NCI-H510A treated with DMSO at 0.1 percent for 48 hours (cell line): ENCODE data around the gene MYH13.
"Not testable (repeated sequence)": the region's sequence is repeated elsewhere in the genome, so short reads cannot be mapped to it uniquely, and the experiment has no call there.

Experiments used
- DNase-seq: peaks from one replicate; lab custom pipeline; 2025; lab: John Stamatoyannopoulos, UW

MYH13 gene

DNA sequence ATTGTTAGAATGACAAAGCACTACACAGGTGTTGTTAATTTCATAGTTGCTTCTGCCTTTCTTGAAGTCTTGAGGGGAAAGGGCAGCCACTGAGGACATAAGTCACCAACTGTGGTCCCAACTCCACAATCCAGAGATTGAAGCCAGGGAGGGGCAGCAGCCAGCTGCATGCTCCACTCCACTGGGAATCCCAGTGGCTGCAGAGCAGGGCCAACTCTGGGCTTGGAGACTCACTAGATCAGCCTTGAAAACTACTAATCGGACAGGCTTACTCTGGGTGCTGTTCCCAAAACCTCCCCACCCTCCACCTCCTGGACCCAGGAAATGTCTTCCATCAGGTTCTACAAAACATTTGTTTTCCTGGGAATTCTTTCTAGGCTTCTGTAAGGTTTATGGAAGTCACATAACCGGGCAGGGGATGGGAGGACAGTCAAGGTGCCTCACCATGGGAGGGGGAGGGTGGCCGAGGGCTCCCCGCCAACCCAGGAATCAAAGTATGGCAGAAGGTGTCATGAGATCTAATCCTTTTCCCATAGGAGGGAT is 68.0 kb downstream of the MYH13 start:
- no peak for DNase-seq

DNA sequence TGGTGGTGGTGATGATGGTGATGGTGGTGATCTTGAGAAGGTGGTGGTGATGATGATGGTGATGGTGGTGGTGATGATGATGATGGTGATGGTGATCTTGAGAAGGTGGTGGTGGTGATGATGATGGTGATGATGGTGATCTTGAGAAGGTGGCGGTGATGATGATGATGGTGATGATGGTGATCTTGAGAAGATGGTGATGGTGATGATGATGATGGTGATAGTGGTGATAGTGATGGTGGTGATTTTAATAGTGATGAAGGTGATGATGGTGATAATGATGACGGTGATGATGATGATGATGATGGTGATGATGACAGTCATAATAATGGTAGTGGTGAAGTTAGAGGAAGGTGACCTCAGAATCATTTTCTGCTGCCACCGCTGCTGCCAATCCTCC is 75.1 kb downstream of the MYH13 start:
- no peak for DNase-seq

DNA sequence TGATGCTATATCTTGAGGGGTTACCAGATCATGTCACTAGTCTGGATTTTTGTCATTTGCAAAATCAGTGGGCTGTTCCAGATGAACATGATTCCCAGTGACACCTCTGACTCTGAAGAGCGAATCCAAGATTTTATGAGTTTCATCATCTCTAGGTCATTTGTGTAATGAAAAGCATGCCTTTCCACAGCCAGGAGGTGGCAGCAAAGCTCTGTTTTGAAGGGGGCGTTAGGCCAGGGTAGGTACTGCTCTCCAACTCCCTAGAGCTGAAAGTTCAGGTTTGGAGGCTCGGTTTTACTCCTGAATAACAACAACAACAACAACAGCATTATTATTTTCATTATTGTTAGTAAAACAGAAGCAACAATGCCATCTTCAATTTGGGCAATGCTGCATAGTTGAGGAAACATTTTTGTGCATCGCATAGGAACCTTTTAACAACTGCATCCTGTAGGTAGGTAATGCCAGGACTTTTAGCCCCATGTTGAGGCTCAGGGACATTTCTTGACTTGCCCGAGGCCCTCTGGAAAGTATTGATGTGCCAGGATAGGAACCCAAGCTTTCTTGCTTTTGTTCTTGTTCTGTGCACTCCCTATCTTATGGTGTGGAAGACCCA is 77.0 kb downstream of the MYH13 start:
- DNase-seq: no peak

DNA sequence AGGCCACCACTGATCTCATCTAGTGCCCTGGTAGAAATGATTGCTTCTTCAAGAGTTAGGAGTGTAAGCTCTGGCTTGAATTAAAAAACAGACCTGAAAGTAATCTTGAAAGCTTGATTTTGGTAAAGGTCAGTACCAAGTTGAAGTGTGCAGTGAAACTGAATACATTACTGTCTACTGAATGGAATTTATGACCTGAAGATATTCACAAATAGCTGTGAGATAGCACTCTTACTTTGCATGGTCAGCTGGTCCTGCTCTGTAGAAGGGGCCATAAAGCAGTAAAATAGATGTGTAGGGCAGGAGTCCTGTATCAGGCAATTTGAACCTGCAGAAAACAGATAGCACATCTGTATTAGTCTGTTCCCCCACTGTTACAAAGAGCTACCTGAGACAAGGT is 78.6 kb downstream of the MYH13 start:
- DNase-seq: no peak

DNA sequence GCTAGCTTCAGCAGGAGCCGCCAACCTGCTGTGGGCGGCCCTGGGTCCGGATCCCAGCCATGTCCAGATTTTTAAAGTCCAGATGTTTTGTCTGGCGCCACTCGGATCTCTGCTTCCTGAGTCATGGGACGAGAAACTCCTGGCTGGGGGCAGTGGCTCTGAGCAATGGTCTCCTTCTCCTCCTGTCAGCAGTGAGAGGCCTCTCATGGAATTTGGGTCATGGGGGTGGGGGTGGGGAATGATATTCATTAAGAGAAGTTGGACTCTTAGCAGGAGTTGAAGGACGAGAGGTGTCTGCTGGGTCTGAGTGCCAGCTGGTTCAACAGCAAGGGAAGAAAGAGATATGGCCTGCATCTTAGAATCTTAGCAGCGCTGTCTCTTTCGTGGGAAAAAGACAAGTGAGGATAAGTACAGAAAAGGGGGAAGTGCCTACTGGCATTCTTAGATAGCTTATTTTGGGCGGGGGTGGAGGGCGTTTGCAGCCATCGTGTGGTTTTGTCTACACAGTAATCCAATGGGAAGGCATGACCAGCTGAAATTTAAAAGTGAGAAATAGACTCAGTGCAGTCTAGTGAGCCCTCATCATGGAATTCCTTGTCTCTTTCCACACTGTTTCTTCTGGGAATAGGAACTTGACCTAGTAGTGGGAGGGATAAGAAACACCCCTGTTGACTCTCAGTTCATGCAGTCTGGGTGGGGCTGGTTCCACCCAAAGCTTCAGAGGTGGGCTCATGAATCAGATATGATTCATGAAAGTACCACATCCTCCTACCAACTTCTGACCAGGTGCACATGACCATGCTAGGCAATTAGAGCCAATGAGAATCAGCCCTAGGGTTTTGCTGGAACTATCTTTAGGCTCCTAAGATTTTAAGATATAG is 80.5 kb downstream of the MYH13 start:
- DNase-seq: no peak

DNA sequence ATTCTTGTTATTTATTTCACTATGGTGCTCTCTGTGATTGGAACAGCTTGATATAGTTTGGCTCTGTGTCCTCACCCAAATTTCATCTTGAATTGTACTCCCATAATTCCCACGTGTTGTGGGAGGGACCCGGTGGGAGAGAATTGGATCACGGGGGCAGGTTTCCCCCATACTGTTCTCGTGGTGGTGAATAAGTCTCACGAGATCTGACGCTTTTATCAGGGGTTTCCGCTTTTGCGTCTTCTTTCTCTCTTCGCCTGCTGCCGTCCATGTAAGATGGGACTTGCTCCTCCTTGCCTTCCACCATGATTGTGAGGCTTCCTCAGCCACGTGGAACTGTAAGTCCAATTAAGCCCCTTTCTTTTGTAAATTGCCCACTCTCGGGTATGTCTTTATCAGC is 81.2 kb downstream of the MYH13 start:
- DNase-seq: not testable (repeated sequence)

DNA sequence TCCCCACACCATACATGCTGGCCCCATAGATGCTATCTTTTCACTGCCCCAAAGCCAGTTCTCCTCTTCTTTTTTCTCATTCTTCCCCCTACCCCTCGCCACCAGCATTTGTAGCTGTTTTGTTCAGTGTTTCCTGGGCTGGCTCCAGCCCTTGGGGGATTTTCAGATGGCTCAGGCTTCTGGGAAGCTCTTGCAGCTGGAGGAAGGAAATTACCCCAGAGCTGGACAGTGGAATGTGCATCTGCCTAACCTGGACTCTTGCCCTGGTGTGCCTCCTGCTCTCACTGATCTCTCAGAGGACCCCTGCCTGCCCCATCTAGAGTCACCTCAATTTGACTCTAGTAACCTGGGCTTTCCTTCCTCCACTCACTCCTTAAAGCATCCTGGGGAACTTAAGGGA is 82.8 kb downstream of the MYH13 start:
- no peak for DNase-seq

DNA sequence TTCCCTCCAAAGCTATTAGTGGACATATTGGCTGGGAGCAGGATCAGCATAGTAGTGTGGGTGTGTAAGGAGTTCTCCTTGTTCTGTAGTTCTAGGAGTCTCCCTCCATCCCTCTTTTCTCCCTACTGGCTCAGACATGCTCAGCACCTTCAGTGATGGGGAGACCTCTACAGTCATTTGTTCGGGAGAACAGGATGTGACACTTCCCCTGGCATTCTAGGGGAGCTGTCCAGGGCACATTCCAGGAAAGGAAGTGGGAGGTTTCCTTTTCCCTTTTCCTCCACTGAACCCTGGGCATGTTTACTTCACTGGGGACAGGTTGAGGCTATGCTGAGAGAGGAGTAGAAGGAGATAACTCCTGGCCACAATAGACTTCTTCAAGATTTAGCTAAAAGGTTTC is 86.5 kb downstream of the MYH13 start:
- DNase-seq: no peak

DNA sequence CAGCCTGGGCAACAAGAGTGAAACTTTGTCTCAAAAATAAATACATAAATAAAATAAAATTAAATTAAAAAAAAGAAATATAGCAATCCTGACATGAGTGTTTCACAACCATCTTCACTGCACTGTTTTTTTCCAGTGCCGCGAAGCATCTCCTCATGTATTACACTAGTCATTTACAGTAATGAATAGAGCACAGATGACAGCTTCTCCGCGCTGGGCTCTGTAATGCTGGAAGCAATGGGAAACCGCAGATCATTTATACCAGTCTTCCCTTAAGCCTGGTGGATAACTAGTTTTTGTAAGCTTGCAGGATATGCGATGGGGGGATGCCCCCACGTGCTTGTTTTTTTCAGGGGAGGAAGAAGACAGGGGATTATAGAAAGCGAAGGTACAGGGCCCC is 86.9 kb downstream of the MYH13 start:
- no peak for DNase-seq

DNA sequence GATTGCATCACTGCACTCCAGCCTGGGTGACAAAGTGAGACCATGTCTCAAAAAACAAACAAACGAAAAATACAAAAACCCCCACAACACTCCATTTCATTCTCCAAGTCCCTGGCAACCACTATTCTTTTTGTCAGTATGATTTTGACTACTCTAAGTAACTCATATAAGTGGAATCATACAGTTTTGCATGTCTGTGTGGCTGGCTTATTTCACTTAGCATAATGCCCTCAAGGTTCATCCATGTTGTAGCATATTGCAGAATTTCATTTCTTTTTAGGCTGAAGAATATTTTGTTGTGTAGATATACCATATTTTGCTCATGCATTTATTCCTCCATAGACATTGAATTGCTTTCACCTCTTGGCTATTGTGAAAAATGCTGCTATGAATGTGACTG is 92.7 kb downstream of the MYH13 start:
- DNase-seq: no peak

DNA sequence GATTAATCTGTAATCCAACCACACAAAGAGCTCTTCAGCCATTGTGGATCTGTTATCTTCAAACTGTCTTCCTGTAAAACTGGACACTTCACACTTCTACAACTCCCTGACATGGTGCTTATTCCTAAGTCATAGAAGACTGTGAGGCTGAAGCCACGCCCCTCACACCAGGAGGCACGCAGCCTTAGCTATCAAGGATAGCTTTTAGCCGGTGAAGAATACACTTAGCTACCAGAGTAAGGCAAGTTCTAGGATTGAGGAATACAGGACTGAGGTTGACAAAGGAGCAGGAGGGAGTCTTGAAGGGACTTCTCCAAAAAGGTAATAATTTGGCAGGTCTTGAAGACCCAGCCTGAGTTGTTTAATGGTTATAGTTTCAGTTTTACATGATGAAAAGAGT is 94.6 kb downstream of the MYH13 start:
- no peak for DNase-seq

DNA sequence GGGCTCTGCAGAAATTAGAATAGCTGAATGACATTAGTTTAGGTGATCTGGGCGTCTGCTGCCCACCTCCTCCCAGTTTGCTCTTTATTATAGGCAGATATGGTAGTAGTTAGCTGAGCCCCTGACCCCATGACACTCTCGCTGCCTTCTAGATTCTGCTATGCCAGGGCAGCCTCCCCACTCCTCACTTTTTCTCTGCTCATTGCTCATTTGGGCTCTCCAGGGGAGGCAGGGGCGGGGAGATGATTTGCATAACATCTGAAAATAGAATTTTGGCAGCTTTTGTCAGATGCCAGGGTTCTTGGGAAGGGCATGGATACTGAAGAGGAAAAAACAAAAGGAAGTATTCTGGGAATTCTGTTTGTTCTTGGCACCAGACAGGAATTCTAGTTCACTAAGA is 96.4 kb downstream of the MYH13 start:
- DNase-seq: no peak

DNA sequence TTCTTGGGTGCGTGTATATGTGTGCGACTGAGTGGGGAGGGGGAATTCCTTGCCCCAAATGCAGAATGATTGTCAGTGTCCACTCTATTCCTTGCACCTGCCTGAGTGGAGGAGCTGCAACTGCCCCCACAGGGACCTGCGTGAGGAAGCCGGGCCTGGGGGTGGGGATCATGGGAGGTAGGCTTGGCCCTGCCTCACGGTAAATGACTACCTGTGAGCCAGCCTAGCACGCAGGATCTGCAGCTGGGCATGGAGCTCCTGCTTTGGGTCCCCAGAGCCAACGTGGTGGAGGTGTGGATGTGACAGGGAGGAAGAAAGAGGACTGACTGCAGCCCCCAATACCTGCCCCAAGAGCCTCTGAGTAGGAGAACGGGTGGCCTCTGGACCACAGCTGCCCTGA is 97.4 kb downstream of the MYH13 start:
- no peak for DNase-seq

DNA sequence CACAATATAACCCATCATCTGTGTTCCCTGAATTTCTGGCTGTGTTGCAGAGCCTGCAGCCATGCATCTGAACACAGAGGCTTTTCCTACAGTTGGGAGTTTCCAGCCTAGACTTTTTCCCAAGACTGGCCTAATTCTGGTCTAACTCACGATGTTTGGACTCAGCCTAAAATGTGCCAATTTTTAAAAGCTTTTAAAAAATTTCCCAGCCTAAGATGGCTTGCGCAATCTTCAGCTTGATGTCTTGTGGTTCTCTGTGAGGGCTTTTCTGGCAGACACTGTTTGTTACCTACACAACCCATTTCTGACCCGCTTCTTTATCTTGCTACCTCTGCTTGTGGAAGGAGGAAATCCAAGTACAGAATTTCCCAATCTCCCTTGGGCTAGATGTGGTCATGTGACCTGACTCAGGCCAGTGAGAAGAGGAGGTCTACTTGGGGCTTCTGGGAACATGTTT is 101.7 kb downstream of the MYH13 start:
- no peak for DNase-seq

DNA sequence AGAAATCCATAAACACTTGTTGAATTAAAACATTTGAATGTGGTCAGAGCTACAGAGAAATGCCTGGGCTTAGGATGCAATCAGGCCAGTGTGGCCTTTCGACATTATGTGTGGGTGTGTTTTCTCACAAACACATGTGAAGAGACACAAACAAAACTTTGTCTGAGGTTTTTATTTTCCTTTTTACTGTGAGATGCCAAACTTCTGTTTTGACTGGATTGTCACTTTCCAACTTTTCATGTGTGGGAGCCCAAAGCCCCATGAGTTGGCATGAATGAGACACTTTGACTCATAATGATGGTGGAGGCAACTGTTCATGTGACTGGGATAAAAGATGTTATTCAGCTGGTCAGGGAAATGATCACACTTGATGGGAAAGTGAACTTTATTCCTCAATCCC is 102.5 kb downstream of the MYH13 start:
- no peak for DNase-seq

DNA sequence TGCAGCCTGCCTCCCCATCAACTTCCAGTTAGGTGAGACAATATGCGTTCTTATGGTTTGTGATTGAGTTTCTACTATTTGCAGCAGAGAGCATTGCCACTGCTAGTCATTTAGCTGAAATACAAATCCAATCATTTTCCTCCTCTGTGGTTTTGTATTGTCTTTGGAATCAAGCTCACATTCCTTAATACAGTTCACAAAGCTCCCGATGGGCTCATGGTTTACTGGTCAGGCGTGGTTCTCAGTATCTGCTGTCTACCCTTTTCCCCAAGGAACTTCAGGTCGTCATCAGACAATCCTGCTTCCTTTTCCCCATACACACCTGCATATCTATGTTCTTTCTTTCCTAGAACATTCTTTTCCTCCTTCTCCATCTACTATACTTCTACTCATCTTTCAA is 104.8 kb downstream of the MYH13 start:
- DNase-seq: no peak

DNA sequence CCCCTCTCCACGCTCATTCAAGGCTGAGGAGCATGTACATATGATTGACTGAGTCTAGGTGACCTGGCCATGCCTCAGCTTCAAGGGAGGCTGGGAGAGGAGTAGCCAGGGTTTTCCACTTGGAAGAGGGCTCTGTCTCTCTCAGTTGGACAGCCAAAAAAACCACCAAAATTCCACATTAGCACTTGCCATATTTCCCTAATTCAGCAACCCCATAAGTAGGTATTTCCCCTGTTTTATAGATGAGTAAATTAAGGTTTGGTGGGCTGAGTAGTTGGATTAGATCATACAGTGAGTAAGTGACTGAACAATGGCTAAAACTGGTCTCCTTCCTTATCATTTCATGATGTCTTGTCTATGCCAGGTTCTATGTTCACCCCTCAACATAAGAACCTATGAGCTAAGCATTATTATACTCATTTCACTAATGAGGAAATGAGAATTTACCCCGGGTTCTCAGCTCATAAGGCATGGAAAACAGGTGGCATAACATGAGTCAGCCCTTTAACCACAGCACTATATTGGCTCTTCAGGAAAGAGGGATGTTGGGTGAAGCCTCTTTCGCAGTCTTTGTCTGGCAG is 106.4 kb downstream of the MYH13 start:
- no peak for DNase-seq

DNA sequence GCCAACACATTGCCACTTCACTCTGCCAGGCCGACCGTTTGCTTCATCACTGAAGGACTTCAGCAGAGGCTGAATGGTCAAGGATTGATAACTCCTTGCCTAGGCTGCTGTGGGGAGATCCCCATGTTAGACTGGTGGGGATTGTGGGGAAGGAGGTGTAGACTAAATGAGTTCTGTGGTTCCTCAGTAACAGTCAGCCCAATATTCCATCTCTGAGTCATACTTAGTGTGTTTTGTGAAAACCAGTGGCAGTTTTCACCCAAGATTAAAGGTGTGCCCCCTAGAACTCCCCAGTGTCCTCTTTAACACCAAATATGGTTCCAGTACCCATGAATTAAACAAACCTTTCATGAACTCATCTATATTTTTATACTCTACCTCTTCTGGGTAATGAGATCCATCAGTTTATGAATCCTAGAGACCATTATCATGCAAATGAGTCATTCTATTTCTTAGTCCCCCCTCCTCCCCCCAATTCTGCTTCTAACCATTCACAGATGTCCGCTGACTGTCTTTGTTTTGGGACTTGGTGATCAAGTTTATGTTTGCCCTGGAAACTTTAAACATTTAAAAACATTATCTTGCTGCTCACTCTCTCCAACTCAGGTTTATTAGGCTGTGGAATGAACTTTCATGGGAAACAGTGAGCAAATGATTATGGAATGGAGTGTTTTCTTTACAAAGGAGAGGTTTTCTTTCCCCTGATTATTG is 107.6 kb downstream of the MYH13 start:
- DNase-seq: no peak

DNA sequence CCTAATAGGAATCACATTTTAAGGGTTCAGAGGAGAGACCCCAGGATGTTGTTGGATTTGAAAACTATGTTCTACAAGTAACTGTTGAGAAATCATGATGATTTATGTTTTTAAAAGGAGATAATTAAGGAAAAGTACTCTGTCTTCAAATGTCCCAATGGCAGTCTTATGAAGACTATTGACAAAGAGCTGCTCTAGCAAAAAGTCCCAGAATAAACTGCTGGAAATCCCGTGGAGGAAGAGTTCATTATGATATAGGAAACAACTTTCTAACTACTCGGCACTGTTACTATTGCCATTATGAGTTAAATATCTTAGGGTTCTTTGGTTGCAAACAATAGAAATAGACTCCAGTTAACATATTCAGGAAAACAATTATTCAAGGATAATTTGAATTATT is 108.8 kb downstream of the MYH13 start:
- DNase-seq: no peak

DNA sequence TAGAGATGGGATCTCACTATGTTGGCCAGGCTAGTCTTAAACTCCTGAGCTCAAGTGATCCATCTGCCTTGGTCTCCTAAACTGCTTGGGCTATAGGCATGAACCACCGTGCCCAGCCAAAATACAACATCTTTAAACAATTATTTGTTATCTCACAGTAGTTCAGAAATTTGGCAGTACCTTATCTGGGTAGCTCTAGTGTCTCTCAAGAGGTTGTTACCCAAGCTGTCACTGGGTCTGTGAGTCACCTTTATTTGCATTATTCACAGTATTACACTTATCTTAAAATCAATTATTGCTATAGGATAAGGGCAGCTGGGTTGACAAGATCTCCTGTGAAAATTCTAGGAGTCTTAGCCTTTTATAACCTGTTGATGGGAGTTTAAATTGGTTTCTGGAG is 110.4 kb downstream of the MYH13 start:
- DNase-seq: no peak

DNA sequence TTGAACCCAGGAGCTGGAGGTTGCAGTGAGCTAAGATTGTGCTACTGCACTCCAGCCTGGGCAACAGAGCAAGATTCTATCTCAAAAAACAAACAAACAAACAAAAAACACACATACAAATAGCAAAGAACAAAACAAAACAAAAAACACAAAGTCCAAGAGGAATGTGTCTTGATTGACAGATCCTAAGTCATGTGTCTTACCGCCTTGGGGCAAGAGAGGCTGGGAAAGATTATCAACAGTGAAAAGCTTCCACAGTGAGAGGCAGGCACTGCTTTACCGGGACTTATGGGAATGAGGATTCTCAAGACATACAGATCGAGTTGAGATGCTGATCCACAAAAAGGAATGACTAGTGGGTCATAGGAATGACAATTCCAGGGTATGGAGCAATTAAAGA is 111.7 kb downstream of the MYH13 start:
- DNase-seq: no peak

DNA sequence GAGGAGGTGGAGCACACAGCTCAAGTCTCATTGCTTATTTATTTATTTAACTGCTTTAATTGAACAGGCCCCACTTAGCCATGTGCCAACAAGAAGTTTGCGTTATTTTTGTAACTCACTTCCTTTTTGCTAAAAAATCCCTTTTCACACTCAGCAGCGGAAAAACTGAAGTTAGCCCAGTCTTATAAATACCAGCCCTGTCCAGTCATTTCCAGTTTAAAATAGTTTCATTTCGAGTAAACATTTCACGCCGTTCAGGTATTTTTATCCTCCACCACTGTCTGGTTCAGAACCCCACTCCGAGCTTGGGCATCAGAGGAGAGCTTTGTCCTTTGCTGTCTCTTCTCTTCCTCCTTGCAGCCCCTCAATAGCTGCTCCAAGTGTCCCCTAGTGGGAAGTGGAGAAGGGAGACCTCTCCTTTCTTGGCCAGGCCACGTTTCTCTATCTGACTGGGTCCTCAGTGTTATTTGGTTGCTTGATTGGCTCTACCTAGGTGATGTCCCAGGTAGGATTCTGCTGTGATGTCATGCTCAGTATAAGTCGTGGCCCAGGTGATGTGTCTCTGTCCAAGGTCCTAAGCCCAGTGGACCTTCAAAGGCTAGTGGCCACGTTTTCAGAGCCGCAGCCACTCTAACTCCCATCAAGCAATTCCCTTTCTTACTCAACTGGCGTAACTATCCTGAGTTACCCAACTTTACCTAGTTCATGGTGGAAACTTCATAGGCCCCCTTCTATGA is 121.4 kb downstream of the MYH13 start:
- DNase-seq: no peak
